HG03571 (cell line): ENCODE measurements around the gene ITCH.
"Not testable (repeated sequence)": the region's sequence is repeated elsewhere in the genome, so short reads cannot be mapped to it uniquely, and the experiment has no call there.

Experiments used
- ATAC-seq: cut with Tn5 transposase; IDR thresholded peaks from one replicate; pipeline ENCODE4 v1.9.1; 2021; ENCODE audit not compliant: unreplicated experiment

ITCH gene

DNA sequence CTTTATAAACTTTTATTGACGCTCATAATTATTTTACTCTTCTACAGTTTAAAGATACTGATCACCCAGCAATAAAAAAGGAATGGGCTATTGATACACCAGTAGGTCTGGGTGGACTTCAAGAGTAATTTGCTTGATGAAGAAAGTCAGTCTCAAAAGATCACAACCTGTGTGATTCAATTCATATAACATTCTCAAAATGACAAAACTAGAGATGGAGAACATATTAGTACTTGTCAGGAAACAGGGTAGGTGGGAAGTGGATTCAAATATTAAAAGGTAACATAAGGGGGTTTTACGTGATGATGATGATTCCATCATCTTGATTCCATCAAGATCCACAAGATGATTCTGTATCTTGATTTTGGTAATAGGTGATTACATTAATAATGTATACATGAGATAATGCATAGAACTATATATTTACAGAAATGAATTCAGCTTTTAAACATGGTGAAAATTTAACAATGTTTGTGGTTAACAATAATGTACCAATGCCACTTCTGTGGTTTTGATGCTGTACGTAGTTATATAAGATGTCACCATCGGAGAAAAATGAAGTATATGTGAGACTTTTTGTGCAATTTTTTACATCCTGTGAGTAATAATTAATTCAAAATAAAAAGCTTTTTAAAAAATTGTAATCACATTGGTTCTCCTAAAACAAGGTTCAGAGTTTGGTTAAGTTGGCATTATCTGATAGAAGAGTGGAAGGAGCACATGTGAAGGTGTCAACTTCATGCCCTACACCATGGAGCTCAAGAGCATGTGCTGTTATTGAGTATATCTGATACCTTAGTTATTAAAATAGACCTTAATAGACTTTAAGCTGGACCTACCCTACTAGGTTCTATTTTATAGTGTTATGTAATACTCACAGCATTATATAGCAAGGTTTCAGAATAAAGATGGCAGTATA is 86.9 kb downstream of the ITCH start:
- no peak for ATAC-seq

GRCh38 chr20:34452281-34452982 is 89.4 kb downstream of the ITCH start:
- ATAC-seq: no peak

GRCh38 chr20:34458631-34459030 is 95.6 kb downstream of the ITCH start:
- ATAC-seq: no peak

DNA sequence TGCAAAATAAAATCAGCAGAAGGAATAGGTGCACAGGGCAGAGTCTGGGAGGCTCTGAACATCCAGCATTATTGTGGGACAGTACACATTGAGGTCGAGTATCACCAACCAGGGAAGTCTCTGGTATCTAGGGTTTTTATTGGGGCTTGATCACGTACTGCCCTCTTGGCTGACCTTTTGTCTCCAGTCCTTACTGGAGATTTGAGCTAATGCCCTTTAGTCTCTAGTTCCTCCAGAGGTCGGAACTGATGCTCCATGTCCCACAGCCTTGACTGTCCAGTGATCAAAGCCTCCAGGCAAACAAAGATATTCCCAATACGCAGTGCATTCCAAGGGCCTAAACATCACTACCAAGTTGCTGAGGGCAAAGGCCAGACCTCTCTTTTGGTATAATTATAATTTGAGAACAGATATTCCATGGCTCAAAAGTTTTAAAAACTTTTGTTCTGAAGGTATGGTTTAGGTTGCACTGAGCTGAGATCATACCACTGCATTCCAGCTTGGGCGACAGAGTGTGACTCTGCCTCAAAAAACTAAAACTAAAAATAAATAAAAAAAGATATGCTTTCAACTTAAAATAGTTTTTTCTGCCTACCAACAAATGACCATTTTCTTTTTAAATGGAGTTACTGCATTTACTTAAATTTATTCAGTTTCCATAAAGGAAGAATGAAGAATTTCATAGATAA is 96.3 kb downstream of the ITCH start:
- ATAC-seq: no peak

DNA sequence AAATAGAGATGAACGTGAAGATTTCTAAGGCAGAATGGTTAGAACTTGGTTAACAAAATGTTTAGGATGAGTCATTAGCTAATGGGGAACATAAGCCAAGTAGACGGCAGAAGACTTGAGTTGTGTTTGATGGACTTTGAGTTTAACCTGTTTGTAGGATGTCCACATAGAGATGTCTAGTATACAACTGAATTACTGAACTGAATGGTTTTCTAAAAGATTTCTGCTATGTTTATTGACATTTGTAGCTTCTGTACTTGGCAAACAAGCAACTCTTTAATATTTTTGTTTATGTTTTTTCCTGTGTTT is 98.7 kb downstream of the ITCH start:
- no peak for ATAC-seq

- no peak for ATAC-seq
Measured at GRCh38 chr20:34468951-34469350, 105.9 kb downstream of the ITCH start.

DNA sequence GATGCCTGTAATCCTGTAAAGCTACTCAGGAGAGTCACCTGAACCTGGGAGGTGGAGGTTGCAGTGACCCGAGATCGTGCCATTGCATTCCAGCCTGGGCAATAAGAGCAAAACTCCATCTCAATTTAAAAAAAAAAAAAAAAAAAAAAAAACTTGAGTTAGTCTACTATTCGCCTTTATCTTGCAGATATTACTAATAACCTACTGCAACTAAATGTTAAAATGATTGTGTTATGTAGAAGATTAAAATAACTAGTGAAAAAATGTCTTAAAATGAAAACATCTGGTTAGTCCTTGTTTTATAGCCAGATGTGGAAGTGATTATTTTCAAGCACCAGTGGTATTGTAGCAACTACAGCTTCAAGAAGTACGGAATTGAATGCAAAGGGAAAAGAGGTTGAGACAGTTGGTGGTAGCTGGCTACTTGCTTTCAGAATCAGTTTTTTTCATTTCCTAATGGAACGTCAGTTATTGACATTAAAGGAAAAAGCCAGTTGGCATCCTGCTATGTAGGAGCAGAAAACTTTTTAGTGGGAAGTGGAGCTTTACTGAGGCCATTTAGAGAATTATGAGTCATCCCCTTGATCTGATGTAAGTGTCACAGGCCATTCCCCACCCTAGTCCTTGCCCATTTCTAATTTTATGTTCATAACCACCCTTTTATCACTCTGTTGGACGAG is 109.3 kb downstream of the ITCH start:
- no peak for ATAC-seq

DNA sequence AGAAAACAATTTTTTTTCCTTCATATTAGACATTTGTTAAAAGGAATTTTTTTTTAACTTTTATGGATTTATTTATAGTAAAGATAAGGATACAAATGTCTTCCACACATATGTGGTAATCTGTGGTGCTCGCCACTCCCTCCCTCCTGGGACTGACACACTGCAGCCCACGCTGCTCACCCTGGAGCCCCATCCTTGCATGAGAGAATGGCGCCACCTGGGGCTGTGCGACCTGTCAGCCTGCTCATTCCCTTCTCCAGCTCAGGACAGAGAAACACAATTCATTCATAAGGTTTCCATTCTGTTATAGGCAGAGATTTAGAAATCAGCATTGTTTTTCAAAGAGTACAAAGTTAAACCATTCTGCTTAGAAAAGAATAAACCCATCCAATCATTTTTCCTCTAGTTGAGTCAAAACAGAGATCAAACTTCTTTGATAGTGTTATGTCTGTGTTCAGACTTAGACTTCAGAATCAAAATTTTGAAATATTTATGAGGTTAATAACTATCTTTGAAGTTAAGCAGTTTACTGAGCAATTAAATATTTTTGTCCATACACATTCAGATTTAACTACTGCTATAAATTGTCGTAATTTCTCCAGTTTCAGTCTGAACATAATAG is 110.3 kb downstream of the ITCH start:
- ATAC-seq: no peak

DNA sequence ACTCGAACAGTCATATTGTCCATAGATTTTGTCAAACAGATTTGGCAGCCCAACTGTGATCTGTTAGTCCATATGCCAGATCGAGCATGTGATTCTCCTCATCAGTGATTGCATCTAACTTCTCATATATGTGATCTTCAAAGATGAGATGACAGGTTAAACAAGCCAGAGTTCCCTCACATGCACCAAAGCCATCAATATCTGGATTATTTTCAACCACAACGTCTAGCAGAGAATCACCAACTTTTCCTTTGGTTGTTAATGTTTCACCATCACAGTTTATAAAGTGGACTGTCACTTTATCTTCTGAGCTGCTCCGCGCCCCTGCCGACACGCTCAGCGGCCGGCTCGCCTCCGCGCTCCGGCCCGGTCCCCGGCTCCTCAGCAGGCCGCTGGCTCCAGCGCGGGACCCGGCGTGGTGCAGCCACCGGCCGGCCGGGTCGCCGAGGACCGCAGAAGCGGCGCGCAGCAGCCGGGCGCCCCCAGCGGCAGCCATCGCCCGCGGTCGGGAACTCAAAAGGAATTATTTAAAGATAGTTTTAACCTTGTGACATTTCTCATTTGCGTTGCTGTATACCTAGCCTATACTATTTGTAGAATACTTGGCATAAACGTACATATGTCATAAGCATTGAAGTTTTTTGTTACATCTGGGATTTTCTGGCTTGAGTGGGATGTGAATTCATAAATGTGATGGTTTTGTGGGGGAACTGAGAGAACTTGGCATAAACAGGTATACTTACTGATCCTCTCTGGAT is 113.1 kb downstream of the ITCH start:
- no peak for ATAC-seq

GRCh38 chr20:34479627-34480026 is 116.6 kb downstream of the ITCH start:
- ATAC-seq: no peak

- ATAC-seq: not testable (repeated sequence)
Measured at GRCh38 chr20:34482154-34482553, 119.1 kb downstream of the ITCH start.

DNA sequence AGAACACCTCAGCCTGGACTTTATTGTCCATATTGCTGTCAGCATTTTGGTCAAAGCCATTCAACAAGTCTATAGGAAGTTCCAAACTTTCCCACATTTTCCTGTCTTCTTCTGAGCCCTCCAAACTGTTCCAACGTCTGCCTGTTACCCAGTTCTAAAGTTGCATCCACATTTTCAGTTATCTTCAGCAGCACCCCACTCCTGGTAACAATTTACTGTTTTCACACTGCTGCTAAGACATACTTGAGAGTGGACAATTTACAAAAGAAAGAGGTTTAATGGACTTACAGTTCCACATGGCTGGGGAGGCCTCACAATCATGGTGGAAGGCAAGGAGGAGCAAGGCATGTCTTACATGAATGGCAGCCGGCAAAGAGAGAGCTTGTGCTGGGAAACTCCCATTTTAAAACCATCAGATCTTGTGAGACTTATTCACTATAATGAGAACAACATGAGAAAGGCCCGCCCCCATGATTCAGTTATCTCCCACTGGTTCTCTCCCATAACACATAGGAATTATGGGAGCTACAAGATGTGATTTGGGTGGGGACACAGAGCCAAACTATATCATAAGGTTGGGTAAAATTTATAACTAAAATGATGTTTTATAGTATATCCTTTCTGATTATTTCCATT is 120.6 kb downstream of the ITCH start:
- ATAC-seq: not testable (repeated sequence)

GRCh38 chr20:34485068-34485634 is 122.1 kb downstream of the ITCH start:
- no peak for ATAC-seq

GRCh38 chr20:34491226-34491931 is 128.3 kb downstream of the ITCH start:
- ATAC-seq: no peak

GRCh38 chr20:34491932-34492509 is 128.9 kb downstream of the ITCH start:
- ATAC-seq: no peak

GRCh38 chr20:34493646-34494045 is 130.6 kb downstream of the ITCH start:
- no peak for ATAC-seq

DNA sequence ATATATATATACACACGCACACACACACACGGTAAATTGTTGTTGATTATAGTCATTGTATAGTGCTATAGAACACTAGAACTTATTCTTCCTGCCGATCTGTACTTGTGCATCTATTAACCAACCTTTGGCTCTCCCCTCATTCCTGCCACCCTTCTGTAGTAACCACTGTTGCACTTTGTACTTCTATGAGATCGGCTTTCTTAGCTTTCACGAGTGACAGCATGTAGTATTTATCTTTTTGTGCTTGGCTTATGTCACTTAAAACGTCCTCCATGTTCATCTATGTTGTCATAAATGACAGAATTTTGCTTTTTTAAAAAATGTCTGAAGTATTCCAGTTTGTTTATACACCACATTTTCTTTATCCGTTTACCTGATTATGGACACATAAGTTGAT is 132.2 kb downstream of the ITCH start:
- no peak for ATAC-seq

DNA sequence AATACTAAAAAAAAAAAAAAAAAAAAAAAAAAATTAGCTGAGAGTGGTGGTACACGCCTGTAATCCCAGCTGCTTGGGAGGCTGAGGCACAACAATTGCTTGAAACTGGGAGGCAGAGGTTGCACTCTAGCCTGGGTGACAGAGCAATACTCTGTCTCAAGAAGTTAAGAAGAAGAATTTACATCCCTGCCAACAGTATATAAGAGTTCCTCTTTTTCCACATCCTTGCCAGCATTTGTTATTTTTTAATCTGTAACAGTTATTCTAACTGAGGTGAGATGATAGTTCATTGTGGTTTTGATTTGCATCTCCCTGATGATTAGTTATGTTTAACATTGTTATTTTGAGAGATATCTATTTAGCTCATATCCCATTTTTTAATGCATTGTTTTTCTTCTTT is 132.8 kb downstream of the ITCH start:
- no peak for ATAC-seq
